Endothelial cell of umbilical vein (primary cell): ENCODE measurements around the gene APBB2. TPM values are rescaled to one million over a fixed set of nuclear protein-coding genes. Genes with fewer than 3 reads are reported as not detected.

Experiments used
- BruUV-seq: library from RNA; stranded (reverse); fragments of 400-500 nt; replicated peaks from 2 replicates; lab custom pipeline; 2021; lab: Mats Ljungman, UMichigan
- CTCF ChIA-PET: fragments of 300-600, 350-600 bp; sonication (Branson Sonifier 250); formaldehyde crosslinking; loops from one replicate; lab custom pipeline; 2021; ENCODE audit warnings: antibody characterized with exemption, inconsistent platforms; lab: Charles Lee
- POLR2A ChIA-PET: fragments of 300-600, 350-600 bp; sonication (Branson Sonifier 250); formaldehyde crosslinking; loops from one replicate; lab custom pipeline; 2021; ENCODE audit warnings: antibody characterized with exemption, inconsistent platforms; lab: Charles Lee
- DNase-seq: peaks from one replicate; pipeline ENCODE4 v3.0.0-alpha.2; 2011; ENCODE audit warnings: low read depth, low spot score
- FAIRE-seq: peaks from 2 replicates; lab custom pipeline; 2011; peaks lifted over from hg19 to GRCh38; lab: Jason Lieb, UNC
- H2AFZ ChIP-seq: 2 replicates; pipeline ENCODE4 v1.6.0; 2012; ENCODE audit warnings: low read depth, low read length, control low read depth, inconsistent platforms
- H3K27ac ChIP-seq: 2 replicates; pipeline ENCODE4 v1.5.1; 2011; ENCODE audit warnings: low read depth, mild to moderate bottlenecking, control low read depth, low read length, moderate library complexity; ENCODE audit not compliant: insufficient read depth
- H3K27me3 ChIP-seq, 2 experiments: 2 replicates each; pipeline versions ENCODE4 v1.6.0 to v1.6.1; 2011; ENCODE audit warnings: low read length in 2 of 2, mixed read lengths in 1 of 2; ENCODE audit not compliant: control insufficient read depth in 2 of 2, insufficient read depth in 2 of 2
- H3K36me3 ChIP-seq, 2 experiments: 2 replicates in 1 of 2; 3 replicates in 1 of 2; pipeline ENCODE4 v1.5.1; 2011; ENCODE audit warnings: low read length in 2 of 2, mild to moderate bottlenecking in 1 of 2, moderate library complexity in 1 of 2; ENCODE audit not compliant: control insufficient read depth in 2 of 2, insufficient read depth in 2 of 2; ENCODE audit errors: extremely low read depth in 1 of 2
- H3K4me1 ChIP-seq: 3 replicates; pipeline ENCODE4 v1.5.1; 2011; ENCODE audit warnings: mild to moderate bottlenecking, low read length; ENCODE audit not compliant: control insufficient read depth, insufficient read depth; ENCODE audit errors: extremely low read depth
- H3K4me2 ChIP-seq: 2 replicates; pipeline ENCODE4 v1.6.1; 2011; ENCODE audit warnings: low read length, control low read depth, mixed read lengths; ENCODE audit not compliant: insufficient read depth
- H3K4me3 ChIP-seq, 3 experiments: fragments of 200-600 bp in 1 of 3; sonication (generic), shearing (Covaris generic) in 1 of 3; replicated peaks in 1 of 3; 2 replicates each; pipeline ENCODE4 v1.5.1; 2011 to 2016; ENCODE audit warnings: control low read depth in 3 of 3, low read length in 3 of 3, mild to moderate bottlenecking in 2 of 3, inconsistent platforms in 1 of 3, low read depth in 1 of 3, moderate library complexity in 1 of 3; ENCODE audit not compliant: insufficient read depth in 1 of 3
- H3K79me2 ChIP-seq: 2 replicates; pipeline ENCODE4 v1.6.0; 2012; ENCODE audit warnings: low read length, inconsistent platforms; ENCODE audit not compliant: control insufficient read depth, insufficient read depth
- H3K9ac ChIP-seq: replicated peaks from 2 replicates; pipeline ENCODE3; 2011; ENCODE audit warnings: low read length, control low read depth; ENCODE audit not compliant: insufficient read depth; ENCODE audit errors: extremely low read depth
- H3K9me1 ChIP-seq: replicated peaks from 3 replicates; pipeline ENCODE4 v1.6.0; 2011; ENCODE audit warnings: mild to moderate bottlenecking, low read length; ENCODE audit not compliant: control insufficient read depth, insufficient read depth; ENCODE audit errors: extremely low read depth
- H3K9me3 ChIP-seq: replicated peaks from 2 replicates; pipeline ENCODE4 v1.5.1; 2012; ENCODE audit warnings: low read length, inconsistent platforms; ENCODE audit not compliant: control insufficient read depth, insufficient read depth
- H4K20me1 ChIP-seq: replicated peaks from 2 replicates; pipeline ENCODE3; 2011; ENCODE audit warnings: mild to moderate bottlenecking, low read length; ENCODE audit not compliant: control insufficient read depth, insufficient read depth; ENCODE audit errors: extremely low read depth
- EZH2 ChIP-seq: IDR thresholded peaks from 2 replicates; pipeline ENCODE4 v1.6.1; 2012; ENCODE audit warnings: borderline replicate concordance, low read depth, mild to moderate bottlenecking, moderate library complexity, low read length, inconsistent platforms; ENCODE audit not compliant: severe bottlenecking
- FOS ChIP-seq: IDR thresholded peaks from 2 replicates; pipeline ENCODE4 v1.6.1; 2011; ENCODE audit warnings: mild to moderate bottlenecking, low read length, moderate library complexity, borderline replicate concordance; ENCODE audit not compliant: insufficient read depth
- GATA2 ChIP-seq: IDR thresholded peaks from 2 replicates; pipeline ENCODE4 v1.7.0; 2011; ENCODE audit warnings: low read depth, mild to moderate bottlenecking, moderate library complexity, mixed read lengths, low read length; ENCODE audit not compliant: insufficient read length, insufficient read depth
- JUN ChIP-seq: IDR thresholded peaks from 2 replicates; pipeline ENCODE4 v1.6.1; 2011; ENCODE audit warnings: borderline replicate concordance, low read depth; ENCODE audit not compliant: insufficient read length, insufficient read depth
- MYC ChIP-seq: IDR thresholded peaks from one replicate; pipeline ENCODE4 v1.6.1; 2011; ENCODE audit warnings: mild to moderate bottlenecking, low read depth, low read length
- POLR2A ChIP-seq: IDR thresholded peaks from 2 replicates; pipeline ENCODE4 v1.6.1; 2012; ENCODE audit warnings: low read depth, mild to moderate bottlenecking, control low read depth, low read length
- POLR2AphosphoS5 ChIP-seq: IDR thresholded peaks from 2 replicates; pipeline ENCODE4 v1.6.1; 2012; ENCODE audit warnings: low read depth, mild to moderate bottlenecking, control low read depth, low read length, moderate library complexity; ENCODE audit not compliant: insufficient read depth
- dilution Hi-C: fragments of 300-500 bp; cut with MboI; formaldehyde crosslinking; loops from one replicate; pipeline ENCODE4 v1.15.0; 2019; ENCODE audit warnings: low sequenced_read_pairs; ENCODE audit not compliant: extremely low pct_ligation_motif_present
- intact Hi-C: fragments of 100-400 bp; cut with micrococcal nuclease; formaldehyde crosslinking; loops from one replicate; pipeline ENCODE4 v1.10.0; 2022
- polyA plus RNA-seq, 4 experiments: library from polyadenylated mRNA; depleted of rRNA in 3 of 4; stranded (reverse) in 3 of 4; unstranded in 1 of 4; fragments of >200 nt; gene quantifications; 2 replicates each; pipeline versions ENCODE4 v1.2.1 to v1.2.3, GENCODE V29; 2011 to 2012; ENCODE audit warnings: missing spikeins in 1 of 4
- total RNA-seq: library from RNA; stranded (reverse); gene quantifications from 2 replicates; pipeline ENCODE4 v1.2.3, GENCODE V29; 2021
- TF ChIP-seq, protein P1 (sequence below), 2 donors: IDR thresholded peaks; 1 replicate in 1 of 2; 2 replicates in 1 of 2; pipeline ENCODE4 v1.5.1; 2011; ENCODE audit warnings: low read length in 2 of 2, mild to moderate bottlenecking in 2 of 2, moderate library complexity in 2 of 2, control low read depth in 1 of 2, inconsistent platforms in 1 of 2, low read depth in 1 of 2; ENCODE audit not compliant: insufficient read depth in 1 of 2; ENCODE audit errors: extremely low read depth in 1 of 2
- TF ChIP-seq, protein P2 (sequence below): IDR thresholded peaks from 2 replicates; pipeline ENCODE4 v1.6.1; 2011; ENCODE audit not compliant: insufficient read depth, insufficient read length

Gene APBB2
- total and polyA plus RNA-seq, 2 donors (not counting 3 experiments of a cell fraction or from before 2014, with no cell fraction given) = 79.8 to 124 TPM

DNA sequence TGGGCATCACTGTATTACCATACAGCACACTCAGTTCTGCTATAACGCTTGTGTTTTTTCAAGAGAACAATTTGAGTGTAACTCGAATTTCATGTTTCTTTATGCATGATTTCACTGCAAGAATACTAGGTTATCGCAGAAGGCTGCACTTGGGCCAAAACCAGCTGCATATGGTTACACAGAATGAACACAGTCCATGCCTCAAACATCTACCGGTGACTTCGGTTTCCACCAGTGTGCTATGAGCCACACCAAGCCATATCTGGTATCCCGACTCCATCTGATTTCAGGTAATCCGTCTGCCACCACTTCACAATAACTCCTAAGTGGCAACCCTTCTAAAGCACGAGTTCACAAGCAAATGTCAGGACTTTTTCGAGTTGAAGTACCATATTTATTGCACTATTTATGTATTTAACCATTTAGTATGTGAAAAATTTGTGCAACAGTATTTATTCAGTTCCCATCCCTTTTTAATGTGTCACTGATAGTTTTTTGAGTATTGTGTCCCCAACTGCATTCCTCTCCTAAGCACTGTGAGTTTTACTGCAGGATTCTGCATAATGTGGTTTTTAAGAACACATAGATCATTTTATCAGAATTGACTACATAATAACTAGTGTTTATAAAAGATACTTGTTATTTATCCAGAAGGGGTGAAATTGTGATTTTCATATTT is 111.8 kb downstream of the APBB2 start:
- BruUV-seq = no TSS peak
- no peak overlapping the region for H3K4me2 ChIP-seq
- no peaks in the 10 kb centered on the region for H3K9me1 ChIP-seq
- FAIRE-seq (no peak), DNase-seq (no peak)
- H4K20me1 ChIP-seq = no peaks in the 10 kb centered on the region
- ChIA-PET POLR2A (no interaction called here), CTCF (interaction anchor here (1.5 kb wide), 1 partner anchor 126 kb away, joined by 3 read pairs; no protein-coding TSS in a partner anchor)
- no peaks in the 10 kb centered on the region for H3K9me3 ChIP-seq
- peaks cover 67% of the 10 kb centered on the region for H3K79me2 ChIP-seq
- no peak overlapping the region for H2AFZ ChIP-seq
- H3K27me3 ChIP-seq = no peaks in the 10 kb centered on the region
- H3K27ac ChIP-seq = no peak overlapping the region
- H3K9ac ChIP-seq = no peak overlapping the region
- H3K36me3 ChIP-seq = no peaks in the 10 kb centered on the region
- dilution Hi-C loops = no loop called here
- TF ChIP-seq GATA2 = no peak
- TF ChIP-seq MYC = no peak
- TF ChIP-seq POLR2AphosphoS5 = no peak
- TF ChIP-seq, protein P1, sequence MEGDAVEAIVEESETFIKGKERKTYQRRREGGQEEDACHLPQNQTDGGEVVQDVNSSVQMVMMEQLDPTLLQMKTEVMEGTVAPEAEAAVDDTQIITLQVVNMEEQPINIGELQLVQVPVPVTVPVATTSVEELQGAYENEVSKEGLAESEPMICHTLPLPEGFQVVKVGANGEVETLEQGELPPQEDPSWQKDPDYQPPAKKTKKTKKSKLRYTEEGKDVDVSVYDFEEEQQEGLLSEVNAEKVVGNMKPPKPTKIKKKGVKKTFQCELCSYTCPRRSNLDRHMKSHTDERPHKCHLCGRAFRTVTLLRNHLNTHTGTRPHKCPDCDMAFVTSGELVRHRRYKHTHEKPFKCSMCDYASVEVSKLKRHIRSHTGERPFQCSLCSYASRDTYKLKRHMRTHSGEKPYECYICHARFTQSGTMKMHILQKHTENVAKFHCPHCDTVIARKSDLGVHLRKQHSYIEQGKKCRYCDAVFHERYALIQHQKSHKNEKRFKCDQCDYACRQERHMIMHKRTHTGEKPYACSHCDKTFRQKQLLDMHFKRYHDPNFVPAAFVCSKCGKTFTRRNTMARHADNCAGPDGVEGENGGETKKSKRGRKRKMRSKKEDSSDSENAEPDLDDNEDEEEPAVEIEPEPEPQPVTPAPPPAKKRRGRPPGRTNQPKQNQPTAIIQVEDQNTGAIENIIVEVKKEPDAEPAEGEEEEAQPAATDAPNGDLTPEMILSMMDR (IDR thresholded peaks at IDR 0.05; ENCODE audit: extremely low read depth in 1 of 2, insufficient read depth in 1 of 2, low read depth in 1 of 2, low read length in 2 of 2) = no peak
- TF ChIP-seq FOS = no peak
- no peak for TF ChIP-seq POLR2A
- no peak for TF ChIP-seq JUN
- no peak for TF ChIP-seq EZH2
- TF ChIP-seq, protein P2, sequence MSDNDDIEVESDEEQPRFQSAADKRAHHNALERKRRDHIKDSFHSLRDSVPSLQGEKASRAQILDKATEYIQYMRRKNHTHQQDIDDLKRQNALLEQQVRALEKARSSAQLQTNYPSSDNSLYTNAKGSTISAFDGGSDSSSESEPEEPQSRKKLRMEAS = no peak
- H3K4me3 ChIP-seq = no peak overlapping the region
- peaks cover 7% of the 10 kb centered on the region for H3K4me1 ChIP-seq
- intact Hi-C loops = no loop called here
